Mesangial cell (primary cell): Measurements from ENCODE around the gene SRRM4. TPM values are rescaled to one million over a fixed set of nuclear protein-coding genes. Genes with fewer than 3 reads are reported as not detected.

Experiments used
- total RNA-seq: library from RNA; depleted of rRNA; stranded (reverse); fragments of >200 nt; gene quantifications from 2 replicates; pipeline ENCODE4 v1.2.3, GENCODE V29; 2015

Gene SRRM4, protein sequence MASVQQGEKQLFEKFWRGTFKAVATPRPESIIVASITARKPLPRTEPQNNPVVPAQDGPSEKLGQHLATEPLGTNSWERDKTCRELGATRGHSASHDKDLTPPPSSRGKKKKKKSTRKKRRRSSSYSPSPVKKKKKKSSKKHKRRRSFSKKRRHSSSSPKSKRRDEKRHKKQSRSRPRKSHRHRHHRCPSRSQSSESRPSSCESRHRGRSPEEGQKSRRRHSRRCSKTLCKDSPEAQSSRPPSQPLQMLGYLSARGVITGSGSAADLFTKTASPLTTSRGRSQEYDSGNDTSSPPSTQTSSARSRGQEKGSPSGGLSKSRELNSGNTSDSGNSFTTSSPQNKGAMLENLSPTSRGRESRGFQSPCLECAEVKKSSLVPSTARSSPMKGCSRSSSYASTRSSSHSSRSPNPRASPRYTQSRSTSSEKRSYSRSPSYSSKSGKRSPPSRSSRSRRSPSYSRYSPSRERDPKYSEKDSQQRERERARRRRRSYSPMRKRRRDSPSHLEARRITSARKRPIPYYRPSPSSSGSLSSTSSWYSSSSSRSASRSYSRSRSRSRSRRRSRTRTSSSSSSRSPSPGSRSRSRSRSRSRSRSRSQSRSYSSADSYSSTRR
- total RNA-seq, result under 0.01 TPM in 2 replicates

DNA sequence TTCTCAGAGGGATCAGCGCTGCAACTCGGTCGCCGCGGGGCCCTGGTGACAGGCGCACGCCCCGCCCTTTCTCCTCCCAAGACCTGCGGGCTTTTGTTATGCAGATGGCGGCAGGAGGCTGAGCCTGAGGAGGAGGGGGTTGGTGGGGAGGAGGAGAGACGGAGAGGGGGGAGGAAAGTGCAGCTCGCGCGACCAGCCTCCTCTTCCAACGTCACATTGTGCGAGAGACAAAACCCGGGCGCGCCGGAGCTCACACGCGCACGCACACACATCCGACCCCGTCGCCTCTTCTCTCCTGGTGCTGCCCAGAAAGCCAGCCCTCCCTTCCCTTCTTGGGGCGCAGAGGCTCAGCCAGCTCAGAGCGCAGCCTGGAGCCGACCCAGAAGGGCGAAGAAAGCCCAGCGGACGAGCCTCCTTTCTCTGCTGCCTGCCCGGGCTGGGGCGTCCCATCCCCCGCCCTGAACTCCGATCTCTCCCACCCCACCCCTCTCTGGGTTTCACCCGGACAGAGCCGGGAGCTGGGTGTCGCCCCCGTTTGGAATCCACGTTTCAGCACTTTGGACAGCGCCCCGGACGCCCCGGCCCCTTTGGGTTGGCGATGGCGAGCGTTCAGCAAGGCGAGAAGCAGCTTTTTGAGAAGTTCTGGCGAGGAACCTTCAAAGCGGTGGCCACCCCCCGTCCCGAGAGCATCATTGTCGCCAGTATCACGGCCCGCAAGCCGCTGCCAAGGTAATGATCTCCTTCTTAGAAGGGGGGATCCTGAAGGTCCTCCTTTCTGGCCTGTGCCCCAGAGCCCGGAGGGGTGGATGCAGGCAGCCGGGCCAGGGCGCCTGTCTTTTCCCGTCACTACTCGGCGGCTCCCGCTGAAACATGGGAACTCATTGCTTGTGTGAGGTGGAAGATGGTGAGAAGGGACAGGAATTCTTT, at the start of gene SRRM4:
SRRM4 (plus strand) TSS at position 257 of the 927 bp plus-strand sequence; CDS start at position 599, 342 bp downstream.

DNA sequence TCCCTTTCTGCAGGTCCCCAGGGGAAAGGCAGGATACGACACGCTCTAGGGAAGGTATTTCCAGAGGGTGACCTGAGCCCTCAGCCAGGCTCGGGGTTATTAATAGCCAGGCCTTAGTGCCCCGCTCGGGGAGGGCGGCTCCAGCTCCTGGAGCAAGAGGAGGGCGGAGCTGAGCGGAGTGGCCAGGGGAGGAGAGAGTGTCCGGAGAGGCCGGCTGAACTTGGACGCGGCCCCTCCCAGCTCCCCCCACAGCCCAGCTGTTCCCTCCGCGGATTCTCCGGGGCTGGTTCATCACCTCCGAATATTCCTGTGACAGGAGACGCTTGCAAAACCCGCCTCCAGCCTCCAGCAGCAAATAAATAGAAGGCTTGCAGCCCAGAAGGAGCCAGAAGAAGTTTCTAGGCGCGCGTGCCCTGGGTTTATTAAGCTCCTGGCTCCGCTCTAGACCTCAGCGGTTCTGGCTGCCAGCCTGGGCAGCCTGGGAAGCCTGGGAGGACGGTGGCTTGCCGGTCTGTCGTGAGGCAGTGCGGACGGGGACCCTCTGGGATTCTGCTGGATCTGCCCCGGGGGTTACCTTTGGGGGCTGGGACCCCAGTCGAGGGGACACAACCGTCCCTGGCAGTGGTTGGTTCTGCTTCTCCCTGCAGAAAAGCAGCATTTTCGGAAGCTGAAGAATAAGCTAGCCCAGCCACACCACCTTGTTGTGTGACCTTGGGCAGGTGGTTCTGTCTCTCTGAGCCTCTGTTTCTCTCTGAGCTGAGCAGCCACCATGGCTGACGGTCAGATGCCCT, 197.4 kb downstream of the SRRM4 start, which contains the start of gene HSPB8:
HSPB8 (plus strand) TSS at position 388 of the 791 bp plus-strand sequence; CDS start at position 770, 382 bp downstream.

Other genes with a start within 250 kb of the SRRM4 start
- gene HSPB8, start 197.4 kb downstream of the SRRM4 start, total RNA-seq, result 25.1 and 69.8 TPM in 2 replicates